Mucosa of descending colon (tissue), 3 donors: Measurements from ENCODE around the gene AKR7A3. TPM values are rescaled to one million over a fixed set of nuclear protein-coding genes. Genes with fewer than 3 reads are reported as not detected.

Experiments used
- ATAC-seq: fragments of 200-7000 bp; cut with Tn5 transposase; one replicate; pipeline ENCODE4 v1.9.1; 2020; ENCODE audit warnings: mild to moderate bottlenecking, moderate library complexity
- DNase-seq, 3 donors: peaks; one replicate each; pipeline ENCODE4 v3.0.0-alpha.2; 2020
- H3K36me3 ChIP-seq: fragments of 200-600 bp; one replicate; pipeline ENCODE4 v1.8.0; 2021; ENCODE audit warnings: low read depth, mild to moderate bottlenecking
- H3K4me1 ChIP-seq: fragments of 200-600 bp; one replicate; pipeline ENCODE4 v1.8.0; 2021; ENCODE audit warnings: low read depth, mild to moderate bottlenecking
- H3K4me3 ChIP-seq: fragments of 200-600 bp; one replicate; pipeline ENCODE4 v1.8.0; 2021; ENCODE audit warnings: mild to moderate bottlenecking
- H3K9me3 ChIP-seq: fragments of 200-600 bp; one replicate; pipeline ENCODE4 v1.8.0; 2021; ENCODE audit warnings: mild to moderate bottlenecking
- intact Hi-C, 2 donors: fragments of 100-400 bp; cut with DNase I in 1 of 2; cut with micrococcal nuclease in 1 of 2; formaldehyde crosslinking; loops; one replicate each; pipeline versions ENCODE4 v1.11.0 to v1.11.1; 2022; cut with DNase I, micrococcal nuclease
- total RNA-seq, 3 donors: library from RNA; stranded (reverse); fragmentation: NEBNext Ultra II Directional in 2 of 3; extraction: Animal tissue kit (Norgen Biotek cat#: 25700) in 2 of 3; gene quantifications; one replicate each; pipeline versions ENCODE4 v1.2.1 to v1.2.4, GENCODE V29; 2021 to 2023
- TF ChIP-seq, protein P1 (sequence below): fragments of 200-600 bp; IDR thresholded peaks from one replicate; pipeline ENCODE4 v1.8.0; 2022; ENCODE audit warnings: antibody characterized with exemption, mild to moderate bottlenecking
- donor health status: DM: no; HTN: no; CAD: no; lungs with moderate emphysema.
- donor health status: DM: no; HTN: no; CAD: no.
- donor health status: DM: no; HTN: yes; CAD: no.

AKR7A3 gene
- total RNA-seq, 3 donors from 2014 or later: 40.9 to 97.8 (median 93.7) TPM

DNA sequence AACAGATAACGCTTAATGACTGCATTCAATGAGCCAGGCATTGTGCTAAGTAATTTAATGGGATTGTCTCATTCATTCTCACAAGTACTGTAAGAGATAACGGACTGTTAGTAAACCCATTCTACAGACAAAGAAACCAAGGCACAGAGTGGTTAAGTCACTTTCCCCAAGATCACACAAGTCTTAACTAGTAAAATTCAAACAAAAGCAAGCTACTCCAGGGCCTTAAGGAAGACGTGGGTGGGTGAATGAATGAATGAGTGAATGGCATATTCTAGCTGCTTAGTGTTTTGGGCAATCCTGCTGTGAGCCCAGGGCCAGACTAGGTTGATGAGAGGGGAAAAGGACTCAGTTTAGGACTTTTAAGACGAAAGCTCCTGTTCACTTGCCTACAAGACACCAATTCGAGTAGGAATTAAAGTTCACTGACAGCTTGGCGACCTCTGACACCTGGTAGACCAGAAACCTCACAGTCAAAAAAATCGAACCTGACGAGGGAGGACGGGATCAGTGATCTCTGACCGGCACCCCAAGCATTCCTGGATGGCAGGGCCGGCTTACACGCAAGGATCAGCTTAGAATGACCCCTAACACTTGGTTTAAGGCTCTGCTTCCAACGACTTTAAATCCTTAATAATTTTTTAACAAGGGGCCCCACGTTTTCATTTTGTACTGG lies 37.8 kb downstream of the AKR7A3 start:
- no peaks in the 10 kb centered on the region for H3K9me3 ChIP-seq
- H3K4me1 ChIP-seq: peaks cover 24% of the 10 kb centered on the region

DNA sequence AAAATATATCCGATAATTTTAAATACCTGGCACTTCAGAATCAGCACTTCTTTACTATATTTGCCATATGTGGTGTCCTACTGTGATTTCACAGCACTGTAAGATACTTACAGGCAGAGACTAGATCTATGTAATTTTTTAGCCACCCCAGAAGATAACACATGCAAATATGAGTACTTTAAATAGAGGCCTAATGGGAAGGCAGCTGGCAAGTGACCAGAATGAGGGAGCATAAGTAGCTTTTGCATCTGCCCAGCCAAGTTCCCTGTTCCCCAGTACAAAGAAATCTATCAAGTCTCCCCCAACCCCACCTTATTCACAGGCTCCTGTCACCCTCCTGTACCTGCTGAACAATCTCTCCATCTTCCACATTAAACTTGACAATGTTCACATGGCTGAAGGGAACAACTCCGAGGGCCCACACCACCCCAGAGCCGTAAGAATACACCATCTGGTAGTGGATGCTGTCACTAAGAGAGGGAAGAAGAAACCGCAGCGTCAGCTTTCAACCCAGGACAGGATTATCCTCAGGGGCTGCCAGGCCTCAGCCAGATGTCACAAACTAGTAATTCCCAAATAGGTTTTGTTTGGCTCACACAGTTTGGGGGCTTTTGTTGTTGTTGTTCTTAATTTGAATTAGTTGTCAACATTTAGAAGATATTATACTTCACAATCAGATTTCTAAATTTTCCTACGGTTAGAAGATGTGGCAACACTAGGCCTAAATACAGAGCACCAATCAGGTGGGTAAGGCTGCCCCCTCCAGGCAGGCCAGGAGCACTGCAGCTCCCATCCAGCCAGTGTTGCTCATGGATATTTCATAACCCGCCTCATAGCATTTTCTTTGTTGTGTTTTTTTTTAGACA lies 47.7 kb downstream of the AKR7A3 start:
- intact Hi-C loops: loop anchor here in 1 of 2 donors (5.0 kb wide), 1 partner anchor 64 kb away; no protein-coding TSS in a partner anchor
- Histone ChIP-seq H3K9me3 (no peaks in the 10 kb centered on the region), H3K4me3 (no peak overlapping the region), H3K4me1 (no peaks in the 10 kb centered on the region), H3K36me3 (peaks cover 13% of the 10 kb centered on the region)
- DNase-seq (peak in 2 of 3 donors; percentile 77 to 79), ATAC-seq (peak; percentile 97)
- TF ChIP-seq, protein P1, sequence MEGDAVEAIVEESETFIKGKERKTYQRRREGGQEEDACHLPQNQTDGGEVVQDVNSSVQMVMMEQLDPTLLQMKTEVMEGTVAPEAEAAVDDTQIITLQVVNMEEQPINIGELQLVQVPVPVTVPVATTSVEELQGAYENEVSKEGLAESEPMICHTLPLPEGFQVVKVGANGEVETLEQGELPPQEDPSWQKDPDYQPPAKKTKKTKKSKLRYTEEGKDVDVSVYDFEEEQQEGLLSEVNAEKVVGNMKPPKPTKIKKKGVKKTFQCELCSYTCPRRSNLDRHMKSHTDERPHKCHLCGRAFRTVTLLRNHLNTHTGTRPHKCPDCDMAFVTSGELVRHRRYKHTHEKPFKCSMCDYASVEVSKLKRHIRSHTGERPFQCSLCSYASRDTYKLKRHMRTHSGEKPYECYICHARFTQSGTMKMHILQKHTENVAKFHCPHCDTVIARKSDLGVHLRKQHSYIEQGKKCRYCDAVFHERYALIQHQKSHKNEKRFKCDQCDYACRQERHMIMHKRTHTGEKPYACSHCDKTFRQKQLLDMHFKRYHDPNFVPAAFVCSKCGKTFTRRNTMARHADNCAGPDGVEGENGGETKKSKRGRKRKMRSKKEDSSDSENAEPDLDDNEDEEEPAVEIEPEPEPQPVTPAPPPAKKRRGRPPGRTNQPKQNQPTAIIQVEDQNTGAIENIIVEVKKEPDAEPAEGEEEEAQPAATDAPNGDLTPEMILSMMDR: peak; percentile 94

More for the DNA sequence above, 37.8 kb downstream of the AKR7A3 start:
- TF ChIP-seq, protein P1: no peak
- intact Hi-C loops: no loop called here
- no peaks in the 10 kb centered on the region for H3K36me3 ChIP-seq
- no peak for ATAC-seq
- peak overlapping the region; percentile 54 for H3K4me3 ChIP-seq
- DNase-seq: no peak

DNA sequence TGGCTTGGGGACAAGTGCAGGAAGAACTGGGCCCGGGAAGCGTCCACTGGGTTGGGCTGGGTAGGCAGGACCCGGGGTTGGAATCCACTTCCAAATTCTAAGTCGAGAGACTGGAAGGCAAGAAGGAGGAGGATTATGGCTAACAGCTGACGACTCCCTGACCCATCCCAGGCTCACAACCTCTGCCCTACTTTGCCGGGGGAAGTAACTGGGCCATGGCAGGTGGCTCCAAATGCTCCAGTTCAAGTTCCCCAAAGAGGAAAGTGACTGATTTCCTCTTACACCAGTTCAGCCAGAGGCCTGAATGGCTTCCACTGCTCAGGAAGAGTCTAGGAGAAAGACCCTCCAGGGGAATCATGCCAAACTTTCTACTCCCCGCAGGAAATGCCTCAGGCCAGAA lies 48.7 kb downstream of the AKR7A3 start:
- ATAC-seq (no peak), DNase-seq (no peak)
- intact Hi-C loops: loop anchor here in 1 of 2 donors (5.0 kb wide), 1 partner anchor 63 kb away; no protein-coding TSS in a partner anchor
- TF ChIP-seq, protein P1: no peak
- H3K36me3 ChIP-seq: peaks cover 13% of the 10 kb centered on the region
- H3K9me3 ChIP-seq: no peaks in the 10 kb centered on the region
- H3K4me3 ChIP-seq: no peak overlapping the region
- no peaks in the 10 kb centered on the region for H3K4me1 ChIP-seq

DNA sequence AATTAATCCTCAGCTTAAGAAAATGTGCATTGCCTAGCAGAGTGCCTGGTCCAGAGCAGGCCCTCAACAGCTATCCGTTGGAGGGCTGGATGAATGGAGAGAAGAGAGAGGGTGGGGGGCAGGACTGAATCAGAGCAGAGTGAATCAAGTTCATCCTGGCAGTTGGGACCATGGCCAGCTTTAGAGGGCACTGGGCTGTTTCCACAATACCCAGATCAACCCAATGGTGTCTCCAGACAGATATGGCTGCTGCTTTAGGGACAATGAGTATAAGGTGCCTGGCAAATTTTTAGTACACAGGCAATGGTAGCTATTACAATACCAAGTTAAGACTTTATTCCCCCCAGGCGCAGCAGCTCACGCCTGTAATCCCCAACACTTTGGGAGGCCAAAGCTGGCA lies 54.3 kb downstream of the AKR7A3 start:
- DNase-seq (no peak), ATAC-seq (no peak)
- intact Hi-C loops: no loop called here
- H3K36me3 ChIP-seq: peaks cover 4% of the 10 kb centered on the region
- H3K9me3 ChIP-seq: no peaks in the 10 kb centered on the region
- H3K4me1 ChIP-seq: peaks cover 3% of the 10 kb centered on the region
- H3K4me3 ChIP-seq: no peak overlapping the region
- TF ChIP-seq, protein P1: no peak

Other genes with a start within 250 kb of the AKR7A3 start
- gene UBR4, start 78.5 kb downstream of the AKR7A3 start, total RNA-seq: 100 to 1,000 TPM; 108 to 159 (median 128) TPM
- gene EMC1, start 37.2 kb downstream of the AKR7A3 start, total RNA-seq: 10 to 100 TPM; 37.7 to 42.3 (median 38.3) TPM
- gene MRTO4, start 37.0 kb downstream of the AKR7A3 start, total RNA-seq: 10 to 100 TPM; 17.7 to 18.2 (median 18.1) TPM
- 10 to 100 TPM; 57.9 to 85.2 (median 72.1) TPM for gene AKR7A2, start 23.4 kb upstream of the AKR7A3 start, total RNA-seq
- gene SLC66A1, start 23.6 kb upstream of the AKR7A3 start, total RNA-seq: 10 to 100 TPM; 11.3 to 16.2 (median 13.6) TPM
- 100 to 1,000 TPM; 346 to 393 (median 381) TPM for gene CAPZB, start 196.8 kb upstream of the AKR7A3 start, total RNA-seq